ENCODE data around the gene SCO1. TPM values are rescaled to one million over a fixed set of nuclear protein-coding genes. Genes with fewer than 3 reads are reported as not detected.
A peak's percentile ranks its signal among the peaks of the same experiment; 100 is the strongest.

Gene SCO1
- total and polyA plus RNA-seq, 7 donors, result 17.5 to 38.9 (median 28.6) TPM

DNA sequence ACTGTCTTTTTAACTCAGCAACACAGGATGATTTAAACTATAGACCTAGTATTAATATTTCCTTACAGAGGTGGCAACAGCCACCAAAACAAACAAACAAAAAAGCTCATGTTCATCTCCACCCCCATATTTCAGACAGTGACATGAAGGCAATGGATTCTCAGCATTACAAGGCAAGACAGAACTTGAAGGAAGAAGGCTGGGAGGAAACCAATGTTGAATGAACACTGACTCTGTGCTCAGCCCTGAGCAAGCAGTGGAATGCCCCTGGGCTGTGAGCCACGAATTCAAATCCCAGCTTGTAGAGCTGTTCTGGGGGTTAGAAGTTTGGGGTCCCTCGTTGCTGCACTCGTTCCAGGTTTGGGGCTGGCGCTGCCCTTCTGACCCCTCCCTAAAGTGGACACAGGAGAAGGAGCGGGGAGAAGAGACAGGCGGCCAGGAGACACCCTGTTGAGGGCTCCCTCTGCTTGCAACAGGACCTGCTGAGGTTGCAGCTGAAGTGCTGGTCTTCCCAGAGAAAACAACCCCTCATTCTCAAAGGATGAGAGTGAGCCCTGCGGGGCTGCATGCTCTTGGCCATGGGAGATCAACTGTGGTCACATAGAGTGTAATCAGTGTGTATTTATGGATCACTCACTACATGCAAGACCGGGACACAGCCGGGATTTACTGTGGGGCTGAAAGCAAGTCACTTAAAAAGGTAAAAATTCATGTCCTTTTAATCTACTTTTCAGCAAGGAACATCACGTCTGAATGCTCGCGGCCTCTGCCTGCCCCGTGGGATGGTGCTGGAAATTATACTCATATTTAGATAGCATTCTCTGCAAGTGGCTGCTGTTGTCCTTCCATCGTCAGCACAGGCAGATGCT, 74.5 kb downstream of the SCO1 start:
- Histone ChIP-seq H3K27ac (peak overlapping the region; percentile 92), H3K4me1 (peaks cover 31% of the 10 kb centered on the region), H3K36me3 (ENCODE audit: insufficient read depth in 1 of 2, low read depth in 1 of 2) (no peaks in the 10 kb centered on the region), H3K27me3 (ENCODE audit: insufficient read depth in 3 of 3, low read length in 2 of 3) (no peaks in the 10 kb centered on the region), H3K4me3 (peak overlapping the region; percentile 52), H3K9me3 (no peaks in the 10 kb centered on the region)
- no peak for DNase-seq
- intact Hi-C loops (cut with DNase I), result loop anchor here in 1 of 2 donors (5.0 kb wide), 1 partner anchor 241 kb away; no protein-coding TSS in a partner anchor
- TF ChIP-seq, protein P1, sequence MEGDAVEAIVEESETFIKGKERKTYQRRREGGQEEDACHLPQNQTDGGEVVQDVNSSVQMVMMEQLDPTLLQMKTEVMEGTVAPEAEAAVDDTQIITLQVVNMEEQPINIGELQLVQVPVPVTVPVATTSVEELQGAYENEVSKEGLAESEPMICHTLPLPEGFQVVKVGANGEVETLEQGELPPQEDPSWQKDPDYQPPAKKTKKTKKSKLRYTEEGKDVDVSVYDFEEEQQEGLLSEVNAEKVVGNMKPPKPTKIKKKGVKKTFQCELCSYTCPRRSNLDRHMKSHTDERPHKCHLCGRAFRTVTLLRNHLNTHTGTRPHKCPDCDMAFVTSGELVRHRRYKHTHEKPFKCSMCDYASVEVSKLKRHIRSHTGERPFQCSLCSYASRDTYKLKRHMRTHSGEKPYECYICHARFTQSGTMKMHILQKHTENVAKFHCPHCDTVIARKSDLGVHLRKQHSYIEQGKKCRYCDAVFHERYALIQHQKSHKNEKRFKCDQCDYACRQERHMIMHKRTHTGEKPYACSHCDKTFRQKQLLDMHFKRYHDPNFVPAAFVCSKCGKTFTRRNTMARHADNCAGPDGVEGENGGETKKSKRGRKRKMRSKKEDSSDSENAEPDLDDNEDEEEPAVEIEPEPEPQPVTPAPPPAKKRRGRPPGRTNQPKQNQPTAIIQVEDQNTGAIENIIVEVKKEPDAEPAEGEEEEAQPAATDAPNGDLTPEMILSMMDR (IDR thresholded peaks at IDR 0.05), result no peak
- peak in 3 of 4 donors; percentile 6 to 30 (median 21) for ATAC-seq
- 39 to 64% (median 48%) methylated on average over 14 of the region's 14 CpGs for WGBS, 3 donors

Other genes starting within 250 kb of the SCO1 start
- gene MYH4, start 228.0 kb downstream of the SCO1 start, total RNA-seq, result under 1 TPM; 0.18 to 0.54 (median 0.37) TPM
- under 1 TPM in 2 of 3 donors, not detected in 1; 0.06 to 0.18 TPM for gene MYH4, start 228.0 kb downstream of the SCO1 start, polyA plus RNA-seq
- 1,000 to 10,000 TPM in 2 of 4 donors, 100 to 1,000 TPM in 2; 166 to 3,329 (median 1,836) TPM for gene MYH1, start 179.0 kb downstream of the SCO1 start, total RNA-seq
- 1,000 to 10,000 TPM in 2 of 3 donors, 10 to 100 TPM in 1; 61.5 to 1,446 (median 1,180) TPM for gene MYH1, start 179.0 kb downstream of the SCO1 start, polyA plus RNA-seq
- over 10,000 TPM in 1 of 4 donors, 1,000 to 10,000 TPM in 3; 1,903 to 20,190 (median 5,841) TPM for gene MYH2, start 147.9 kb downstream of the SCO1 start, total RNA-seq
- 100 to 1,000 TPM; 263 to 809 (median 306) TPM for gene MYH2, start 147.9 kb downstream of the SCO1 start, polyA plus RNA-seq
- gene MYH3, start 40.2 kb downstream of the SCO1 start, total RNA-seq, result 100 to 1,000 TPM in 1 of 4 donors, 10 to 100 TPM in 1, 1 to 10 TPM in 2; 5.8 to 261 (median 34.6) TPM
- gene MYH3, start 40.2 kb downstream of the SCO1 start, polyA plus RNA-seq, result 1 to 10 TPM; 1.9 to 5.4 (median 2.1) TPM
- 10 to 100 TPM in 2 of 4 donors, 1 to 10 TPM in 2; 8.9 to 15.8 (median 10.6) TPM for gene ADPRM, start 61 bp upstream of the SCO1 start, total RNA-seq
- gene ADPRM, start 61 bp upstream of the SCO1 start, polyA plus RNA-seq, result 10 to 100 TPM; 10.6 to 14.6 (median 13.7) TPM
- 1 to 10 TPM; 4.2 to 8.9 (median 6.5) TPM for gene TMEM220, start 32.5 kb upstream of the SCO1 start, total RNA-seq
- gene TMEM220, start 32.5 kb upstream of the SCO1 start, polyA plus RNA-seq, result 1 to 10 TPM; 3.4 to 4.9 (median 3.6) TPM
- gene TMEM238L, start 106.6 kb upstream of the SCO1 start, total RNA-seq, result not detected
- under 1 TPM in 2 of 3 donors, not detected in 1; 0.03 to 0.07 TPM for gene TMEM238L, start 106.6 kb upstream of the SCO1 start, polyA plus RNA-seq
- gene PIRT, start 140.6 kb upstream of the SCO1 start, total RNA-seq, result not detected
- gene PIRT, start 140.6 kb upstream of the SCO1 start, polyA plus RNA-seq, result under 1 TPM in 1 of 3 donors, not detected in 2; 0.01 TPM

All from psoas muscle (tissue), 8 donors.